Measurements from ENCODE around the gene PKNOX1.

GRCh38 chr21:42991992-42992740, 17.8 kb downstream of the PKNOX1 start:
- TF ChIP-seq CTCF (IDR thresholded peaks at IDR 0.05) (no peak), POLR2A (IDR thresholded peaks at IDR 0.05) (no peak), POLR2AphosphoS5 (IDR thresholded peaks at IDR 0.05) (peak; percentile 4 to 64 (median 13))
